HL-60 (cell line): ENCODE results near the gene IAPP.

Experiments used
- TF ChIP-seq, protein P1 (sequence below): IDR thresholded peaks from 2 replicates; pipeline ENCODE4 v1.6.1; 2012; ENCODE audit warnings: low read depth; ENCODE audit not compliant: insufficient replicate concordance
- TF ChIP-seq, protein P2 (sequence below): IDR thresholded peaks from one replicate; pipeline ENCODE4 v1.5.1; 2011; ENCODE audit warnings: low read length, control low read depth, inconsistent platforms; ENCODE audit not compliant: insufficient read depth

DNA sequence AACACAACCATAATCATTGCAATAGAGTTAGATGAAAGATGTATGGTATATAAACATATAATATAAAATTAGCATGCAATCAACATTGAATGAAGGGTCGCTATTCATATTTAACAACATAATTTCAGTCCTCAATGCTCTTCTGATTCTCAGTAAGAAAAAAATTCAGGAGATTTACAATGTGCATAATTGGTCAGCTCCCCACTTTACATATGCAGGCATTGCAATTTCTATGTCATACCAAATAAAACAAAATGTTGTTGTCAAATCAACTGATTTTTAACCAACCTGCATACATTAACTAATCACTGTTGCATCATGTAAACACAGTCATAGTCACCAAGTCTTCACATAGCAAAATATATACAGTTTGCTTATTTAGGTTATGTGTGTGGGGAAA, 32.8 kb upstream of the IAPP start:
- TF ChIP-seq, protein P1, sequence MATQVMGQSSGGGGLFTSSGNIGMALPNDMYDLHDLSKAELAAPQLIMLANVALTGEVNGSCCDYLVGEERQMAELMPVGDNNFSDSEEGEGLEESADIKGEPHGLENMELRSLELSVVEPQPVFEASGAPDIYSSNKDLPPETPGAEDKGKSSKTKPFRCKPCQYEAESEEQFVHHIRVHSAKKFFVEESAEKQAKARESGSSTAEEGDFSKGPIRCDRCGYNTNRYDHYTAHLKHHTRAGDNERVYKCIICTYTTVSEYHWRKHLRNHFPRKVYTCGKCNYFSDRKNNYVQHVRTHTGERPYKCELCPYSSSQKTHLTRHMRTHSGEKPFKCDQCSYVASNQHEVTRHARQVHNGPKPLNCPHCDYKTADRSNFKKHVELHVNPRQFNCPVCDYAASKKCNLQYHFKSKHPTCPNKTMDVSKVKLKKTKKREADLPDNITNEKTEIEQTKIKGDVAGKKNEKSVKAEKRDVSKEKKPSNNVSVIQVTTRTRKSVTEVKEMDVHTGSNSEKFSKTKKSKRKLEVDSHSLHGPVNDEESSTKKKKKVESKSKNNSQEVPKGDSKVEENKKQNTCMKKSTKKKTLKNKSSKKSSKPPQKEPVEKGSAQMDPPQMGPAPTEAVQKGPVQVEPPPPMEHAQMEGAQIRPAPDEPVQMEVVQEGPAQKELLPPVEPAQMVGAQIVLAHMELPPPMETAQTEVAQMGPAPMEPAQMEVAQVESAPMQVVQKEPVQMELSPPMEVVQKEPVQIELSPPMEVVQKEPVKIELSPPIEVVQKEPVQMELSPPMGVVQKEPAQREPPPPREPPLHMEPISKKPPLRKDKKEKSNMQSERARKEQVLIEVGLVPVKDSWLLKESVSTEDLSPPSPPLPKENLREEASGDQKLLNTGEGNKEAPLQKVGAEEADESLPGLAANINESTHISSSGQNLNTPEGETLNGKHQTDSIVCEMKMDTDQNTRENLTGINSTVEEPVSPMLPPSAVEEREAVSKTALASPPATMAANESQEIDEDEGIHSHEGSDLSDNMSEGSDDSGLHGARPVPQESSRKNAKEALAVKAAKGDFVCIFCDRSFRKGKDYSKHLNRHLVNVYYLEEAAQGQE: no peak
- TF ChIP-seq, protein P2, sequence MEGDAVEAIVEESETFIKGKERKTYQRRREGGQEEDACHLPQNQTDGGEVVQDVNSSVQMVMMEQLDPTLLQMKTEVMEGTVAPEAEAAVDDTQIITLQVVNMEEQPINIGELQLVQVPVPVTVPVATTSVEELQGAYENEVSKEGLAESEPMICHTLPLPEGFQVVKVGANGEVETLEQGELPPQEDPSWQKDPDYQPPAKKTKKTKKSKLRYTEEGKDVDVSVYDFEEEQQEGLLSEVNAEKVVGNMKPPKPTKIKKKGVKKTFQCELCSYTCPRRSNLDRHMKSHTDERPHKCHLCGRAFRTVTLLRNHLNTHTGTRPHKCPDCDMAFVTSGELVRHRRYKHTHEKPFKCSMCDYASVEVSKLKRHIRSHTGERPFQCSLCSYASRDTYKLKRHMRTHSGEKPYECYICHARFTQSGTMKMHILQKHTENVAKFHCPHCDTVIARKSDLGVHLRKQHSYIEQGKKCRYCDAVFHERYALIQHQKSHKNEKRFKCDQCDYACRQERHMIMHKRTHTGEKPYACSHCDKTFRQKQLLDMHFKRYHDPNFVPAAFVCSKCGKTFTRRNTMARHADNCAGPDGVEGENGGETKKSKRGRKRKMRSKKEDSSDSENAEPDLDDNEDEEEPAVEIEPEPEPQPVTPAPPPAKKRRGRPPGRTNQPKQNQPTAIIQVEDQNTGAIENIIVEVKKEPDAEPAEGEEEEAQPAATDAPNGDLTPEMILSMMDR: no peak
